SK-N-SH (cell line): ENCODE data around the gene NTRK2. TPM values are rescaled to one million over a fixed set of nuclear protein-coding genes. Genes with fewer than 3 reads are reported as not detected.

Experiments
- CTCF ChIA-PET: fragments of 300-600, 350-600 bp; formaldehyde crosslinking; extraction: SDS; loops from one replicate; lab custom pipeline; 2021; lab: Yijun Ruan, JAX
- POLR2A ChIA-PET: fragments of 350-600 bp; sonication (Branson Sonifier 250); formaldehyde crosslinking; extraction: SDS; loops from one replicate; lab custom pipeline; 2020; ENCODE audit warnings: antibody characterized with exemption, inconsistent platforms; lab: Yijun Ruan, JAX
- DNase-seq: peaks from one replicate; pipeline ENCODE4 v3.0.0; 2012
- H2AFZ ChIP-seq: fragments of 200-600 bp; sonication (generic); 2 replicates; pipeline ENCODE4 v1.8.1; 2016; ENCODE audit warnings: antibody characterized with exemption, mild to moderate bottlenecking, low read depth
- H3F3A ChIP-seq: fragments of 200-600 bp; sonication (generic); replicated peaks from 2 replicates; pipeline ENCODE3; 2016; ENCODE audit warnings: antibody characterized with exemption, mild to moderate bottlenecking; ENCODE audit not compliant: insufficient read depth
- H3K27ac ChIP-seq, 2 experiments: fragments of 200-500 bp in 1 of 2; fragments of 200-600 bp in 1 of 2; sonication (Bioruptor generic) in 1 of 2; sonication (generic), shearing (Covaris generic) in 1 of 2; 2 replicates each; pipeline versions ENCODE4 v1.5.1 to v1.6.1; 2014 to 2016; ENCODE audit warnings: low read depth in 2 of 2, inconsistent platforms in 1 of 2, low read length in 1 of 2, mild to moderate bottlenecking in 1 of 2, mixed read lengths in 1 of 2
- H3K27me3 ChIP-seq: fragments of 200-600 bp; sonication (generic), shearing (Covaris generic); 2 replicates; pipeline ENCODE4 v1.6.1; 2016; ENCODE audit warnings: mixed run types; ENCODE audit not compliant: insufficient read depth
- H3K36me3 ChIP-seq, 2 experiments: fragments of 200-500 bp in 1 of 2; fragments of 200-600 bp in 1 of 2; sonication (Bioruptor generic) in 1 of 2; sonication (generic) in 1 of 2; replicated peaks in 1 of 2; 2 replicates each; pipeline versions ENCODE3 to v1.5.1; 2014 to 2016; ENCODE audit warnings: low read length in 1 of 2, mild to moderate bottlenecking in 1 of 2; ENCODE audit not compliant: insufficient read depth in 2 of 2, control insufficient read depth in 1 of 2
- H3K4me1 ChIP-seq, 2 experiments: fragments of 200-500 bp in 1 of 2; fragments of 200-600 bp in 1 of 2; sonication (Bioruptor generic) in 1 of 2; sonication (generic), shearing (Covaris generic) in 1 of 2; 2 replicates each; pipeline versions ENCODE4 v1.5.1 to v1.6.1; 2014 to 2016; ENCODE audit warnings: low read depth in 1 of 2, low read length in 1 of 2, mixed run types in 1 of 2; ENCODE audit not compliant: insufficient read depth in 2 of 2, control insufficient read depth in 1 of 2
- H3K4me2 ChIP-seq: fragments of 200-600 bp; sonication (generic), shearing (Covaris generic); 2 replicates; pipeline ENCODE4 v1.6.1; 2017; ENCODE audit warnings: mixed run types
- H3K4me3 ChIP-seq, 2 experiments: fragments of 200-500 bp in 1 of 2; fragments of 200-600 bp in 1 of 2; sonication (Bioruptor generic) in 1 of 2; sonication (generic), shearing (Covaris generic) in 1 of 2; 2 replicates each; pipeline versions ENCODE4 v1.5.1 to v1.8.1; 2014 to 2016; ENCODE audit warnings: low read depth in 2 of 2, inconsistent platforms in 1 of 2, low read length in 1 of 2, mild to moderate bottlenecking in 1 of 2, mixed read lengths in 1 of 2, moderate library complexity in 1 of 2
- H3K79me2 ChIP-seq: fragments of 200-600 bp; sonication (generic); 2 replicates; pipeline ENCODE4 v1.8.1; 2017; ENCODE audit warnings: mild to moderate bottlenecking; ENCODE audit not compliant: insufficient read depth
- H3K9ac ChIP-seq: fragments of 200-600 bp; sonication (generic); 2 replicates; pipeline ENCODE4 v1.6.1; 2017; ENCODE audit warnings: mixed run types
- H3K9me2 ChIP-seq: fragments of 200-600 bp; sonication (generic); 2 replicates; pipeline ENCODE4 v1.6.1; 2017; ENCODE audit warnings: mixed run types
- H3K9me3 ChIP-seq: fragments of 200-600 bp; sonication (generic); 2 replicates; pipeline ENCODE4 v1.6.1; 2017; ENCODE audit warnings: mixed run types, mild to moderate bottlenecking, moderate library complexity
- H4K20me1 ChIP-seq: fragments of 200-600 bp; sonication (generic); 2 replicates; pipeline ENCODE4 v1.6.1; 2017; ENCODE audit warnings: mild to moderate bottlenecking, mixed run types; ENCODE audit not compliant: insufficient read depth
- CHD2 ChIP-seq: fragments of 150-350 bp; IDR thresholded peaks from 2 replicates; pipeline ENCODE4 v1.6.1; 2018; ENCODE audit warnings: low read length; ENCODE audit not compliant: partially characterized antibody
- CTCF ChIP-seq: fragments of 200-600 bp; sonication (generic); IDR thresholded peaks from 2 replicates; pipeline ENCODE4 v1.6.1; 2017; ENCODE audit warnings: antibody characterized with exemption, mild to moderate bottlenecking, moderate library complexity
- ELF1 ChIP-seq: IDR thresholded peaks from 2 replicates; pipeline ENCODE4 v1.4.0; 2012
- EP300 ChIP-seq, 2 experiments: IDR thresholded peaks; 2 replicates each; pipeline versions ENCODE4 v1.4.0 to v1.6.1; 2012; ENCODE audit warnings: borderline replicate concordance in 1 of 2, low read depth in 1 of 2, low read length in 1 of 2
- FOSL2 ChIP-seq: IDR thresholded peaks from 2 replicates; pipeline ENCODE4 v1.4.0; 2012; ENCODE audit warnings: low read depth, mild to moderate bottlenecking, moderate library complexity, borderline replicate concordance
- FOXJ3 ChIP-seq: sonication (generic); formaldehyde crosslinking; IDR thresholded peaks from 2 replicates; pipeline ENCODE4 v1.5.1; 2020; ENCODE audit warnings: mild to moderate bottlenecking, missing genetic modification reagents
- FOXM1 ChIP-seq: IDR thresholded peaks from 2 replicates; pipeline ENCODE4 v1.4.0; 2012; ENCODE audit warnings: low read depth, mild to moderate bottlenecking
- GABPA ChIP-seq: IDR thresholded peaks from 2 replicates; pipeline ENCODE4 v1.4.0; 2012; ENCODE audit warnings: low read depth, mild to moderate bottlenecking
- MEF2A ChIP-seq: IDR thresholded peaks from 2 replicates; pipeline ENCODE4 v1.4.0; 2012; ENCODE audit warnings: low read depth, borderline replicate concordance
- MXI1 ChIP-seq: IDR thresholded peaks from 2 replicates; pipeline ENCODE4 v1.6.1; 2012; ENCODE audit warnings: mild to moderate bottlenecking, low read depth, low read length, improper control_type of control experiment
- NFIC ChIP-seq: IDR thresholded peaks from 2 replicates; pipeline ENCODE4 v1.4.0; 2012; ENCODE audit warnings: borderline replicate concordance
- NRF1 ChIP-seq: IDR thresholded peaks from 2 replicates; pipeline ENCODE4 v1.6.1; 2012; ENCODE audit warnings: low read depth, mild to moderate bottlenecking, low read length
- POLR2AphosphoS5 ChIP-seq: IDR thresholded peaks from 2 replicates; pipeline ENCODE4 v1.6.1; 2012; ENCODE audit warnings: low read depth, low read length
- RAD21 ChIP-seq: IDR thresholded peaks from 2 replicates; pipeline ENCODE4 v1.6.1; 2012; ENCODE audit warnings: mild to moderate bottlenecking, low read length
- RXRA ChIP-seq: IDR thresholded peaks from 2 replicates; pipeline ENCODE4 v1.4.0; 2012; ENCODE audit warnings: low read depth, mild to moderate bottlenecking, borderline replicate concordance
- TEAD4 ChIP-seq: IDR thresholded peaks from 2 replicates; pipeline ENCODE4 v1.4.0; 2012; ENCODE audit warnings: mild to moderate bottlenecking, borderline replicate concordance; ENCODE audit not compliant: insufficient read depth
- WGBS: methylation state at CpG from one replicate; pipeline ENCODE4 v1.1.6; 2017; ENCODE audit warnings: low lambda C conversion rate; 5-methylcytosine and 5-hydroxymethylcytosine counted together
- polyA plus RNA-seq, 3 experiments: library from polyadenylated mRNA; depleted of rRNA; stranded (reverse); fragments of >200 nt; gene quantifications; 2 replicates each; pipeline ENCODE4 v1.2.3, GENCODE V29; 2012
- TF ChIP-seq, protein P1 (sequence below): fragments of 150-350 bp; IDR thresholded peaks from 2 replicates; pipeline ENCODE4 v1.6.1; 2017; ENCODE audit warnings: antibody characterized with exemption, low read length, low read depth, borderline replicate concordance
- TF ChIP-seq, protein P2 (sequence below): IDR thresholded peaks from 2 replicates; pipeline ENCODE4 v1.6.1; 2012; ENCODE audit warnings: mild to moderate bottlenecking, low read depth, low read length, moderate library complexity
- TF ChIP-seq, protein P3 (sequence below): IDR thresholded peaks from 2 replicates; pipeline ENCODE4 v1.4.0; 2012; ENCODE audit warnings: low read depth
- TF ChIP-seq, protein P4 (sequence below): IDR thresholded peaks from 2 replicates; pipeline ENCODE4 v1.4.0; 2012; ENCODE audit warnings: low read depth, borderline replicate concordance

NTRK2 gene
- polyA plus RNA-seq, 1 of the 3 experiments (the other 2 are of a cell fraction), result 0.05 TPM

DNA sequence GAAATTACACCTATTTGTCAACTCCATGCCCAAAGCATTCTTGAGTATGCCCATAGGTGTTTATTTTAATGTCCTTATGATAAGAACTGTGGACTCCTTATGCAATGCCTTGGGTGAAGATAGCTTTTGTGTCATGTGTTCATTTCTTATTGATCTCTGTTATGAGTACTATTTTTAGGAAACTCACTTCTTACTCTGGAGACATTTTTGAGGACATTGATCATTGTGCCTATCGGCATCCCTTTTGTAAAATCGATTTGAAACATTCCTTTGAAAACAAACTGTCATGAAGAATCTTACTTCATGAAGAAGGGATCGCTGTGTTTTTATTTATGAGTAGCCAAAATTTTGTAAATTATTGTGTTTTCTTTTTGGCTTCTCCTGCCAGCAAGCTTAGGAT lies 257.3 kb downstream of the NTRK2 start:
- no peak overlapping the region for H3K4me2 ChIP-seq
- no peak overlapping the region for H3K4me3 ChIP-seq
- DNase-seq, result no peak
- no peaks in the 10 kb centered on the region for H3K27me3 ChIP-seq
- no peaks in the 10 kb centered on the region for H3K9me3 ChIP-seq
- H2AFZ ChIP-seq, result no peak overlapping the region
- no peaks in the 10 kb centered on the region for H3F3A ChIP-seq
- ChIA-PET CTCF (no interaction called here), POLR2A (no interaction called here)
- WGBS, result 65% methylated on average over 3 of the region's 3 CpGs
- H3K9me2 ChIP-seq, result no peaks in the 10 kb centered on the region
- H3K79me2 ChIP-seq, result no peaks in the 10 kb centered on the region
- H3K36me3 ChIP-seq, result no peaks in the 10 kb centered on the region
- no peak overlapping the region for H3K9ac ChIP-seq
- no peaks in the 10 kb centered on the region for H3K4me1 ChIP-seq
- H4K20me1 ChIP-seq, result no peaks in the 10 kb centered on the region
- no peak overlapping the region for H3K27ac ChIP-seq
- TF ChIP-seq RXRA (no peak), POLR2AphosphoS5 (no peak), ELF1 (no peak), MXI1 (no peak), MEF2A (no peak), FOXM1 (no peak), EP300 (IDR thresholded peaks at IDR 0.05; ENCODE audit: borderline replicate concordance in 1 of 2, low read depth in 1 of 2, low read length in 1 of 2) (no peak), NRF1 (no peak), CTCF (no peak), GABPA (no peak), RAD21 (no peak), NFIC (no peak), TEAD4 (no peak), CHD2 (no peak), FOSL2 (no peak), FOXJ3 (CRISPR knock-in tag) (no peak)
- TF ChIP-seq, protein P1, sequence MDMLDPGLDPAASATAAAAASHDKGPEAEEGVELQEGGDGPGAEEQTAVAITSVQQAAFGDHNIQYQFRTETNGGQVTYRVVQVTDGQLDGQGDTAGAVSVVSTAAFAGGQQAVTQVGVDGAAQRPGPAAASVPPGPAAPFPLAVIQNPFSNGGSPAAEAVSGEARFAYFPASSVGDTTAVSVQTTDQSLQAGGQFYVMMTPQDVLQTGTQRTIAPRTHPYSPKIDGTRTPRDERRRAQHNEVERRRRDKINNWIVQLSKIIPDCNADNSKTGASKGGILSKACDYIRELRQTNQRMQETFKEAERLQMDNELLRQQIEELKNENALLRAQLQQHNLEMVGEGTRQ, result no peak
- TF ChIP-seq, protein P2, sequence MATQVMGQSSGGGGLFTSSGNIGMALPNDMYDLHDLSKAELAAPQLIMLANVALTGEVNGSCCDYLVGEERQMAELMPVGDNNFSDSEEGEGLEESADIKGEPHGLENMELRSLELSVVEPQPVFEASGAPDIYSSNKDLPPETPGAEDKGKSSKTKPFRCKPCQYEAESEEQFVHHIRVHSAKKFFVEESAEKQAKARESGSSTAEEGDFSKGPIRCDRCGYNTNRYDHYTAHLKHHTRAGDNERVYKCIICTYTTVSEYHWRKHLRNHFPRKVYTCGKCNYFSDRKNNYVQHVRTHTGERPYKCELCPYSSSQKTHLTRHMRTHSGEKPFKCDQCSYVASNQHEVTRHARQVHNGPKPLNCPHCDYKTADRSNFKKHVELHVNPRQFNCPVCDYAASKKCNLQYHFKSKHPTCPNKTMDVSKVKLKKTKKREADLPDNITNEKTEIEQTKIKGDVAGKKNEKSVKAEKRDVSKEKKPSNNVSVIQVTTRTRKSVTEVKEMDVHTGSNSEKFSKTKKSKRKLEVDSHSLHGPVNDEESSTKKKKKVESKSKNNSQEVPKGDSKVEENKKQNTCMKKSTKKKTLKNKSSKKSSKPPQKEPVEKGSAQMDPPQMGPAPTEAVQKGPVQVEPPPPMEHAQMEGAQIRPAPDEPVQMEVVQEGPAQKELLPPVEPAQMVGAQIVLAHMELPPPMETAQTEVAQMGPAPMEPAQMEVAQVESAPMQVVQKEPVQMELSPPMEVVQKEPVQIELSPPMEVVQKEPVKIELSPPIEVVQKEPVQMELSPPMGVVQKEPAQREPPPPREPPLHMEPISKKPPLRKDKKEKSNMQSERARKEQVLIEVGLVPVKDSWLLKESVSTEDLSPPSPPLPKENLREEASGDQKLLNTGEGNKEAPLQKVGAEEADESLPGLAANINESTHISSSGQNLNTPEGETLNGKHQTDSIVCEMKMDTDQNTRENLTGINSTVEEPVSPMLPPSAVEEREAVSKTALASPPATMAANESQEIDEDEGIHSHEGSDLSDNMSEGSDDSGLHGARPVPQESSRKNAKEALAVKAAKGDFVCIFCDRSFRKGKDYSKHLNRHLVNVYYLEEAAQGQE, result no peak
- TF ChIP-seq, protein P3, sequence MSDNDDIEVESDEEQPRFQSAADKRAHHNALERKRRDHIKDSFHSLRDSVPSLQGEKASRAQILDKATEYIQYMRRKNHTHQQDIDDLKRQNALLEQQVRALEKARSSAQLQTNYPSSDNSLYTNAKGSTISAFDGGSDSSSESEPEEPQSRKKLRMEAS, result no peak
- TF ChIP-seq, protein P4, sequence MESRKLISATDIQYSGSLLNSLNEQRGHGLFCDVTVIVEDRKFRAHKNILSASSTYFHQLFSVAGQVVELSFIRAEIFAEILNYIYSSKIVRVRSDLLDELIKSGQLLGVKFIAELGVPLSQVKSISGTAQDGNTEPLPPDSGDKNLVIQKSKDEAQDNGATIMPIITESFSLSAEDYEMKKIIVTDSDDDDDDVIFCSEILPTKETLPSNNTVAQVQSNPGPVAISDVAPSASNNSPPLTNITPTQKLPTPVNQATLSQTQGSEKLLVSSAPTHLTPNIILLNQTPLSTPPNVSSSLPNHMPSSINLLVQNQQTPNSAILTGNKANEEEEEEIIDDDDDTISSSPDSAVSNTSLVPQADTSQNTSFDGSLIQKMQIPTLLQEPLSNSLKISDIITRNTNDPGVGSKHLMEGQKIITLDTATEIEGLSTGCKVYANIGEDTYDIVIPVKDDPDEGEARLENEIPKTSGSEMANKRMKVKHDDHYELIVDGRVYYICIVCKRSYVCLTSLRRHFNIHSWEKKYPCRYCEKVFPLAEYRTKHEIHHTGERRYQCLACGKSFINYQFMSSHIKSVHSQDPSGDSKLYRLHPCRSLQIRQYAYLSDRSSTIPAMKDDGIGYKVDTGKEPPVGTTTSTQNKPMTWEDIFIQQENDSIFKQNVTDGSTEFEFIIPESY, result no peak
